ENCODE data around the gene RAI1. TPM values are rescaled to one million over a fixed set of nuclear protein-coding genes. Genes with fewer than 3 reads are reported as not detected.
A peak's percentile ranks its signal among the peaks of the same experiment; 100 is the strongest.

The RAI1 gene
- total and polyA plus RNA-seq, 2 of the 13 experiments (the other 11 are each of a cell fraction or from before 2014, with no cell fraction given), result 3.4 to 5.2 TPM

DNA sequence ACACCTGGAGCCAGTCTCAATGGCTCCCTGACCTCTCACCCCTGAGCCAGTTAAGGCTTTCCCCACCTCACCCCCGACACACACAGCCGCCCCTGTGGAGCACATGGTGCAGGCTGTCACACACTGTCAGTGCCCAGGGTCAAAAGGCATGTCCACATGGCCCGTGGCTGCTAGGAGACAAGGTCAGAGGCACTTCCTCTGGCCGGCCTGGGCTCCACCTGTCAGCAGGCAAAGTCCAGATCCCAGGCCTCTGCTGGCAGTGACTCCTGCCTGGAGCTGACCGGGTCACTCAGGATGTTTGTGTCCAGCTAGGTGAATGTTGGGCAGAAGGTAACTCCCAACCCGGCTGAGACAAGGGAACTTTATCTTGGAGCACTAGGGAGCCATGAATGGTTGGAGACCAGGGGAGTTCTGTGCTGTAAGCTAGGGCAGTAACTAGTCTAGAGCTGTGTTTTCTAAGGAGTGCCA lies 149.5 kb downstream of the RAI1 start (continued):
- TF ChIP-seq GMEB1 (CRISPR knock-in tag; IDR thresholded peaks at IDR 0.05; ENCODE audit: borderline replicate concordance), result peak; percentile 68; the same call in 1 of the 2 replicates
- no peak for TF ChIP-seq ZNF383 (CRISPR knock-in tag; IDR thresholded peaks at IDR 0.05; ENCODE audit: borderline replicate concordance)
- no peak for TF ChIP-seq ZNF781 (CRISPR knock-in tag; IDR thresholded peaks at IDR 0.05; ENCODE audit: borderline replicate concordance, not compliant biosample characterization)
- TF ChIP-seq CBX2 (IDR thresholded peaks at IDR 0.05; ENCODE audit: low read depth, low read length), result no peak
- no peak for TF ChIP-seq CBX2 (CRISPR knock-in tag; IDR thresholded peaks at IDR 0.05; ENCODE audit: low read depth)
- no peak; the same call in 1 of the 2 replicates for TF ChIP-seq ZNF557 (CRISPR knock-in tag; IDR thresholded peaks at IDR 0.05)
- peak; percentile 99 for TF ChIP-seq HDAC1 (CRISPR knock-in tag; IDR thresholded peaks at IDR 0.05)
- no peak for TF ChIP-seq KLF13 (CRISPR knock-in tag; IDR thresholded peaks at IDR 0.05)
- TF ChIP-seq THRA (CRISPR knock-in tag; IDR thresholded peaks at IDR 0.05; ENCODE audit: borderline replicate concordance), result peak; percentile 92
- TF ChIP-seq AKAP8 (CRISPR knock-in tag; IDR thresholded peaks at IDR 0.05), result no peak
- TF ChIP-seq GLI4 (CRISPR knock-in tag; IDR thresholded peaks at IDR 0.05; ENCODE audit: borderline replicate concordance), result no peak
- no peak for TF ChIP-seq ZXDC (CRISPR knock-in tag; IDR thresholded peaks at IDR 0.05)
- TF ChIP-seq, protein P1, sequence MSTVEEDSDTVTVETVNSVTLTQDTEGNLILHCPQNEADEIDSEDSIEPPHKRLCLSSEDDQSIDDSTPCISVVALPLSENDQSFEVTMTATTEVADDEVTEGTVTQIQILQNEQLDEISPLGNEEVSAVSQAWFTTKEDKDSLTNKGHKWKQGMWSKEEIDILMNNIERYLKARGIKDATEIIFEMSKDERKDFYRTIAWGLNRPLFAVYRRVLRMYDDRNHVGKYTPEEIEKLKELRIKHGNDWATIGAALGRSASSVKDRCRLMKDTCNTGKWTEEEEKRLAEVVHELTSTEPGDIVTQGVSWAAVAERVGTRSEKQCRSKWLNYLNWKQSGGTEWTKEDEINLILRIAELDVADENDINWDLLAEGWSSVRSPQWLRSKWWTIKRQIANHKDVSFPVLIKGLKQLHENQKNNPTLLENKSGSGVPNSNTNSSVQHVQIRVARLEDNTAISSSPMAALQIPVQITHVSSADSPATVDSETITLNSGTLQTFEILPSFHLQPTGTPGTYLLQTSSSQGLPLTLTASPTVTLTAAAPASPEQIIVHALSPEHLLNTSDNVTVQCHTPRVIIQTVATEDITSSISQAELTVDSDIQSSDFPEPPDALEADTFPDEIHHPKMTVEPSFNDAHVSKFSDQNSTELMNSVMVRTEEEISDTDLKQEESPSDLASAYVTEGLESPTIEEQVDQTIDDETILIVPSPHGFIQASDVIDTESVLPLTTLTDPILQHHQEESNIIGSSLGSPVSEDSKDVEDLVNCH (CRISPR knock-in tag; IDR thresholded peaks at IDR 0.05), result no peak
- TF ChIP-seq POLR2AphosphoS2 (IDR thresholded peaks at IDR 0.05; ENCODE audit: low read depth, low read length), result no peak
- TF ChIP-seq SP1 (IDR thresholded peaks at IDR 0.05), result no peak
- TF ChIP-seq SP1 (CRISPR knock-in tag; IDR thresholded peaks at IDR 0.05), result 0 out of 2 replicates have a peak, but pooled peaks have one; percentile 34
- peak; percentile 98; the same call in 1 of the 2 replicates for TF ChIP-seq NR0B2 (CRISPR knock-in tag; IDR thresholded peaks at IDR 0.05)
- TF ChIP-seq BCL3 (CRISPR knock-in tag; IDR thresholded peaks at IDR 0.05), result no peak
- TF ChIP-seq ZNF788 (CRISPR knock-in tag; IDR thresholded peaks at IDR 0.05; ENCODE audit: borderline replicate concordance), result peak; percentile 84; the same call in 1 of the 2 replicates

Measured in HepG2 (cell line).